GM18907 (cell line): ENCODE measurements around the gene FGD4.

Experiments used
- ATAC-seq: cut with Tn5 transposase; IDR thresholded peaks from one replicate; pipeline ENCODE4 v1.9.1; 2021; ENCODE audit warnings: mild to moderate bottlenecking, moderate library complexity; ENCODE audit not compliant: unreplicated experiment

Gene FGD4

DNA sequence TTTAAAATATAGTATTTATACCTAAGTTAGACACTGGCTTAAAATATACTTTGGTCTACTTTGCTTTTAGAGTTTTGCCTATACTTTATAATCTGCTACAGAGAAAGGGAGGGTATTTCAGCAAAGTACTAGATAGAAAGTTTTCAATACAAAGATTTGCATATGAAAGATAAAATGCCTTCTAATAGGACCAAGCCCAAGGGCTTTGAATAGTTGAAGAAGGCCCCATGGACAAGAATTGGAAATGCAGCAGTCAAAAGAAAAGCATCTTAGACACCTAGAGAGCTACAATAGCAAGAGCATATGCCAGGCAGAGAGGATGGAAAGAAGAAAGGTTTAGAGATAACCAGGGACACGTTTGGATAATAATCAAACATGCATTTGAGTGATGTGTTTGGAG is 196.7 kb downstream of the FGD4 start:
- ATAC-seq: no peak

DNA sequence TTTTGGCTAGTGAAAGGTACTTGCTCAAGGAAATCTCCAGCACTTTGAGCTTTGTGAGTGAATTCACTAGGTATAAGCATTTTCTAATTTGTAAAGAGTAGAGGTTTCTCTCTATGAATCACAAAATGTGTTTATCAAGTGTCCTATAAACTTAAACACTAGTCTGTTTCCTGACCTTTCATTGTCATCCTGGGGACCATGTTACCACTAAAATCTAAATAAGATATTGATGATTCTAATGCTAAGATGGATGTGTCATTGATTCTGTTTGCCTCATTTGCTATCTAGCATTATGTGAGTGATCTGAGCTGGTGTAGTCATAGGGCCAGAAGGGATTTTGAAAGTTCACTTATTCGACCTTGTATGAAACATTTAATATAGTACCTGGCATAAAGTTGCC is 199.3 kb downstream of the FGD4 start:
- ATAC-seq: no peak

DNA sequence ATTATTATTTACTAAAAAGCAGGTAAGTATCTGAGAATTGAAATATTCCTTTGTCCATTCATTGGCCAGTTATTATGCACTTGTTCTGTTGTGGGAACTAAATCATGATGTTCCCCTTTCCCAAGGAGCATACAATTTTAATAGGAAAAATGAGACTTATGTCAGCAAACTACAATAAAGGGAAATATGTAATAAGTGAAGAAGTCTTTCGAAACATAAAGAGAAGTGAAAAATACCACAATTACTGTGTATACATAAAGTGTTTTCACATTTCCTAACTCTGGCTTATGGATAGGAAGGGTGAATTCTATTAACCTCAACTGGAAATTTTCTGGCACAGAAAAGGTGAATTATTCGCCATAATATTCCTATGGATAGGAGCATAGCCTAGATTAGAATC is 201.3 kb downstream of the FGD4 start:
- no peak for ATAC-seq

DNA sequence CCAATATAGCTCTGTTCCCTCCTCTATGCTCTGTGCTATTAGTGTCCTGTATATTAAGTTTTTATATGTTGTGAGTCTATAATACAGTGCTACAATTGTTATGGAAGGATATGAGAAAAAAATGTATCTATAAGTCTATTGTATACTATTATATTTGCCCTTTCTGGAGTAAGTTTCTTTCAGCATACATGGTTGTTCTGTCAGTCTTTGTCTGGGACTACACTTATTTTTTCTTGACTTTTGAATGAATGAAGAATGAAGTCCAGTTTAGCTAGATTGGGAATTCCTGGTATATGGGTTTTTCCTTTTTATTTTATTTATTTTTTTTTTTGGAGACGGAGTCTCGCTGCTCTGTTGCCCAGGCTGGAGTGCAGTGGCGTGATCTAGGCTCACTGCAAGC is 203.7 kb downstream of the FGD4 start:
- no peak for ATAC-seq

DNA sequence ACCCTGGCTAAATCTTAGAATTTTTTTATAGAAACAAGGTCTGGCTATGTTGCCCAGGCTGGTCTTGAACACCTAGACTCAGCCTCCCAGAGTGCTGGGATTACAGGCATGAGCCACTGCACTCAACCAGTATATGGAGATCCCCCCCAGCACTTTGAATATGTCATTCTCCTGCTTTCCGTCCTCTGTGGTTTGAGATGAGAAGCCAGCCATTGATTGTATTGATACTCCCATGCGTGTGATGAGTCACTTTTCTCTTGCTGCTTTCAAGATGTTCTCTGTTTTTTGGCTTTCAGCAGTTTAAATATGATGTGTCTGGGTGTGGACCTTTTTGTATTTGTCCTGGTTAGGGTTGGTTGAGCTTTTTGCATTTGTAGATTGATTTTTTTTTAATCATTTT is 204.5 kb downstream of the FGD4 start:
- peak; percentile 95 for ATAC-seq

DNA sequence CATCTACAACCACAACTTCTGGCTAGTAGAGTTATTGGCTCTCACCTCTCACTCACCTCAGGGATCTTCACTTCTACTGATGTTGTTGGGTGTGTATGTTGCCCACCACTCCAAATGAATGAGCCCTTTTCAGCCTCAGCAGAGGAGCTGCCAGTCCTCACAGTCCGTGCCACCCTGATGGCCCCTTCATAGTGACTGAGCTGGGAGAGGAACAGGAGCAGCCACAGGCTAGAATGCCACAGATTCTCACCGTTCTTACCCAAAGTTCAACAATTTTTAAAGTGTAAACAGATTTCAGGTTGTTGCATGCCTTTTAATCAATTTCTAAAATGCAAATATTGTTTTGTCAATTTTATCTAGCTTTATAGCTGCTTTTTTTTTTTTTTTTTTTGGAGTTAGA is 205.2 kb downstream of the FGD4 start:
- ATAC-seq: no peak

DNA sequence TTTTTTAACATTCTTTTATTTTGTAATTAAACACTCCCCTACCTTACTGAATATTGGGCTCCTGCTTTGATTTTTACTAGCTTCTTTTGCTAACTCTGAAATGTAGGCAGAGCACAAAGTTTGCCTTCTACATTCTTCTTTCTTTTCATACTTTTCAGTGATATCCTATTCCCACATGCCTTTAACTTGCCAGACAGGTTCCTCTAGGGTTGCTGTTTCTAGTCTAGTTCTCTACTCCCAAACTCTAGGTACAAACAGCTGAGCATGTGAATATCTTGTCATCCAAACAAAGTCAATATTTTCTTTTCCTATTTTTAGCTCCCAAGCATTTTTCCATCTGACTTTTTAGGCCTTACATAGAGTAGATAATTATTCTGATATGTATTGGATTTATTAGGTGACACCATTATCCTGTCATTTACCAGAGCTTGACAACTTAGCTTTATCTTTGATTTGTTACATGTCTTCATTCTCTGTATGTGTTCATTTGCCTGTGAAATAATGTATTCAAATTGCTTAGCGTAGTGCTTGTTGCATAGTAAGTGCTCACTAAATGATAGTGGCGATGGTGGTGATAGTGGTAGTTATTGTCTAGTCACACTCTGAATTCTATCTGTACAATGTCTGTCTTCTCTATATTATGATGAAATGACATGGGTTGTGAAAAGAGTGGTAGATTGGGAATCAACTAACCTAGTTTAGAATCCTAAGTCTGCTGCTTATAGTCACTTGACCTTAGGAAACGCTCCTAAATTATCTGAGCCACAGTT is 206.2 kb downstream of the FGD4 start:
- no peak for ATAC-seq

DNA sequence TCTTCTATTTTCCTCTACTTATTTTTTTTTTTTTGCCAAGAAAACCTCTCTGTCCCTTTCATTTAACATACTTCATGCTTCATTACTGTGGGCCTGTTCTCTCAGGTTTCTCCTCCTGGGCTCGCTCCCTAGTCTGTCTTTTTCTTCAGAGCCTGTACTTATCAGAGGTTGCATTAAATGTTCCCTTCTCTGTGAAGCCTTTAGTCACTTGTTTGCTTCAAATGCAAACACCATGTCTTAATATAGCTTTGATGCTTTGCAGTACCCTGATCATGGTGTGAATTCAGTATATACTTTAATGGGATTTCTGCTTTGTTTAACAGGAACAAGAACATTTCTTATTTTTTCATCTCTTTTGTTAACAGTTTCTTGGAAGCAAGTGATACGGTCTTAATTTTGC is 207.1 kb downstream of the FGD4 start:
- no peak for ATAC-seq

DNA sequence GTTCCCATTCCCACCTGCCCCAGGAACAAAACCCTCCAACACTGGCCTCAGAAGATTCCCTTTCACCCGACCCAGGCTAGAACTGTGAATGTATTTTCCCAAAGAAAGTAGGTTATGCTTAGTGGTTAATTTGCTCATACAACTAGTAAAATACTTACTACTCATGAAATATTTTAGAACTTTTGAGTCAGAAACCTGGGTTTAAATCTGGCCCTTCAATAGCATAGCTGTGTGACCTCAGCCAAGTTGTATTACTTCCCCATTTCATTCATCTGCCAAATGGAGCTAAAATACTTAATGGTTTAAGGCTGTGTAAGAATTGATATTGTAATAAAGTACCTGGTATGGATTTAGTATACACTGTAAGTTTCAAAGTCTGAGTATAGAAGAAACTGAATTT is 210.6 kb downstream of the FGD4 start:
- no peak for ATAC-seq

DNA sequence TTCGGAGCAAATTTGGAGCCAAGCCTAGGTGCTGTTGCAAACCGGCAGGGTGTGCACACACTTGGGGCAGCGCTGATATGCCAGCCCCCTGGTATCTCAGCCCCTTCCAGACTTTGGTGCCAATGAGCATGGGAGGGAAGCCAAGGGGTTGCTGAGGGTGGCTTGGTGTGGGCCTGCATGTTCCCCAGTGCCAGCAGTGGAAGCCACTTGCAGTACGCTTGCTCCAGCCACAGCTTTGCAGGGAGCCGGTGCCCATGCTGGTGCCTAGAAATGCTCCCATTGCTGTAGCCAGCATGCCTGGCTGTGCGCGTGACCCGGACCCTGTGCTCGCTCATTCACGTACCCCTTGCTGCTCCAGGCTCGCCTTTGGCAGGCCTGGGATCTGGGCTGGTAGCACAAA is 212.6 kb downstream of the FGD4 start:
- ATAC-seq: no peak

DNA sequence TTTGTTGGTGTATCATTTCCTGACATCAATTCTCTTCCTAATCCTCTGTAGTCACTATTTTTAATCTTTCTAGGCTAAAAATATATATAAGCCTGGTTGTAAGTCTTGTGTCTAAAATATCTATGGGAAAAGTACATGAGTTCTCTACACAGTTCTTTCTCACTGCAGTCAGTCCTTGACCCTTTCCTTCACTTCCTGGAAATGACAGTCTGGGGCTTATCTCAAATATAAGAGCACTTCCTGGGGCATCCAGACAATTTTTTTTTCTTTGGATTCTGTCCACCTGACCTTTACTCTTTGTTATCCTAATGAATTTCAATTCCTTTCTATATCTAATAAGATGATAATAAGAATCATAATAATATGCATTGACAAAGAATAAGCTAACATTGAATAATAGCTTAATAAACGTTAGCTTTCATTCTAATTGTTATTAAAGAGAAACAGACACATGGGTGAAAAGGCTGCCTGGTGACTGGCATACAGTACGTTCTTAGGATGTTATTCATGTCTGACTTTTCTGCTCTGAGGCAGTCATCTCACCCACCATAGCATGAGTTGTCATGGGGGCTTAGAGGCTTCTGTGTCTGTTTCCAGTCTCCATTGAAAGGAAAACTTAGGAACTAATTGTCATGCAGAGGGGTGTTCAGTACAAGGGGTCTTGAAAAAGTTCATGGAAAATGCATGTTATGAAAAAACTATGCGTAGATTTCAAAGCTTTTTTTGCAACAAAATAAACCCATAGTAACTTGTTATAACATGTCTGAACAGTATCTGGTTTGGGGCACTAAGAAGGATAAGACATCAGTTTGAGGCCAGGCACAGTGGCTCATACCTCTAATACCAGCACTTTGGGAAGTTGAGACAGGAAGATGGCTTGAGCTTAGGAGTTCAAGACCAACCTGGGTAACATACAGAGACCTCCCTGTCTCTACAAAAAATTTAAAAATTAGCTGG is 213.6 kb downstream of the FGD4 start:
- ATAC-seq: no peak

DNA sequence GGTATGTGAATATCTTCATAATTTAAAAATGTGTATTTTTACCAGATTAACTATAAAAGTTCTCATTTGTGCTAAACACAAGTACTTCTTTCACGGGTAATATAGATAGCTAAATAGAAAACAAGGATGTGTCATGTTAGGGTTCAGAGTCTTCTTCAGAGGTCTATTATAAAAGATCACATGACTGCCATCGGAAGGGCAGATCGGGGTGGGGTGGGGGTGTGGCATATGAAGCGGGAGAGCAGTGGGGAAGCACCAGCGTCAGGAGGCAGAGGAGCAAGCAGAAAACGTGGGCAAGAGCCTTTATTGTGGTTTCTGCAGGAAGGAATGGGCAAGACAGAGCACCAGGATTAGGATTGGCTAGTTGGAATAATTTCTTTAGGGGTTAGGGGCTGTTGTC is 216.1 kb downstream of the FGD4 start:
- no peak for ATAC-seq

DNA sequence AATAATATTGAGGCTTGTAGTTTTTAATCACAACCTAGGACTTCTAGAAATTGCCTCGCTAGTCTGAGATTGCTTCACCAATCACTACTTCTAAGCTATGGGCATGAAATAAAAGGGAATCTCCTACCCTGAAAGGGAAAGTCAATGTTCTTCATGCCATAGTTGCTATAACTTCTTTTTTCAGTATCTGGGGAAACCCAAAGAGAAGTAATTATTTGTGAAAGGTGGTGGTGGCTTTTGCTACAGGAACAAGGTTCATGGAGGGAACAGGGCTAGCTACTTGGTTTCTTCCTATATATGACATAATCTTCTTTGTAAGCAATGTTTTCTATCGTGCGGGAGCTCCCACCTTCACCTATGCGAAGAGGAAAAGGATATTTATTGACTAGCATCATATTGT is 218.2 kb downstream of the FGD4 start:
- ATAC-seq: peak; percentile 71

DNA sequence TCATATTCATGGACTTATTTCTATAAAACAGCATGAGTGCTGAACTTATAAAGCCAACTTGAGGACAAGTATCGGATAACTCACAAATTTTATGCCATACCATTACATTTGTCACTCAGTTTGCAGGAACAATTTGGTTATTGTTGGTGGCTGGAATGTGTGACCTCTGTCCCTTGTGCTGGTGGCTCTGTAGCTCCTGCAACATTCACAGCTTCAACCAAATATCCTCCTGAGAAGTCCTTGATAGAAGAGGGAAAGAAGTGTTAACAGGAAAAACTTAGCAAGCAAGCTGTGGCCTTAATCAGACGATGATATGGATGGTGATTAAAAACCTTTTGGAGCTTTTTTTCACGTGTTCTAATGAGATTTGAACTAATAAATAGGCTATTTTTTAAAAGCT is 218.8 kb downstream of the FGD4 start:
- no peak for ATAC-seq

DNA sequence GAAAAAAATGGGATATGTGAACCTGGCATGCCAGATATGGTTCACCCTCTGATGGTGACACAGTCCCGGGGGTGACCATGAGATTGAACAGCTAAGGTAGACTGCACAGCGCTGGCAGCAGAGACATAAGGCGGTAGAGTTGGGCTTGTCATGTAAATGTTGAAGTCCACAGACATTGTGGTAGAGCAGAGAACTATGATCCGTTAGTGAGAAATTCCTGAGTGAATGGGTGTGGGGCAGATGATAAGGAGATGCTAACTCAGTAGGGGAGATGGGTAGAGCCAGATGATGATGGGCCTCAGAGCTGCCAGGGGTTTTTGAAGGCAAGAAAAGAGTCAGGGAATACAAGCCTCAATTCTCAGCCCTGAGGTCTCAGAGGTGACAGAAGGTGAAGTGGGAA is 228.6 kb downstream of the FGD4 start:
- no peak for ATAC-seq

DNA sequence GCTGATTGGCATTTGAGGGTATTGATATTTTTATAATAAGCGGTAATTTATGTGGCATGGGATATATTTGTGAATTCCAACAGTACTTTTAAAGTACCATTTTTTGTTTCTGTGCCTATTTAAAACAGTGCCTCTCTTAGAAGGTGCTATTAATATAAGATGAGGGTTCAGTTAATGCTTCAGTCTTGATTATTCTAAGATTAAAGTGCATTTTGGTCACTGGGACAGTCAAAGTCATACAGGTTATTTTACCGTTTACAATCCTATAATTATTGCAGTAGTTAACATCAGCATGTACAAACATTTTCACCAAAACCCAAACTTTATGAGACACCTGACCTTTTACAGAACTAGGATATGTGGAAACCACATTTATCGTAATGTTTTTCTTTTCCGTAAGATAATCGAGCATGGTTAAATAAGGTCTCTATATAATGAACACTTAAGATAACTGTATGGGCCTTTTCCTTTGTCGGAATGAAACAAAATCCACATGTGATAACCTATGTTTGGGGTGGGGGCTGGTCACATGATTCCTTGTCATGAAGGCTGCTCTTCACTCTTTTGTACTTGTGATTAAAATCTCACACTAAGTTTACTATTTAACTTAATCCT is 242.0 kb downstream of the FGD4 start:
- no peak for ATAC-seq

DNA sequence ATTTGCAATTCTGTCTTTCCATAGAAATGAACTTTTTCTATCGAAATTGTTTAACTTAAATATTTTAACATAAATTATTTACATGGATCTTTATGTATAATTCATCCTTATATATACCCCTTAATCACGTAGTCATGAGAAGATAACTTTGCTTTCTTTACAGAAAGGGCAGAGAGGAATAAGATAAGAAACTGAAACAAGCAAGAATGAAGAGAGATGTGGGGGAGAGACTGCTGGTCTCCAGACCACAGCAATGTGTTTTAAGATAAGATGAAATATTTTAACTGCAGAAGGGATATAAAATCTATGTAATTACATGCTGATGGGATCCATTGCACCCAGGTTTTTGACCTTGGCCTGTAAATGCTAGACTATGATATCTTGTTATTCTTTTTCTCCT is 245.1 kb downstream of the FGD4 start:
- no peak for ATAC-seq

DNA sequence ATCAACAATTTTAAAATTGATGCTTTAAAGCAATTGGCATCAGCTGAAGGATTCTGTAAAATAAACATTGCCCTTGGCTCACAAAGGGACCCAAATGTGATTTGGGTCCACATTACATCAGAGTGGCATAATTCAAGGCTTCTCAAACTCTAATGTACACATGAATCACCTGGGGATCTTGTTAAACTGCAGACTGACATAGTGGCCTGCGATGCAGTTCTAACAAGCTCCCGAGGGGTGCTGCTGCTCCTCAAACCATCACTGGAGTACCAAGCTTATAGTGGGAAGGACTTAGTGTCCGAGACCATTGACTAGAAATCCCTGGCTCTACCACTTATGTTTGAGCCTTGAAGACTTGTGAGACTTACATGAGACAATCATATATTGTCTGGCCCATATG is 247.9 kb downstream of the FGD4 start:
- ATAC-seq: no peak

DNA sequence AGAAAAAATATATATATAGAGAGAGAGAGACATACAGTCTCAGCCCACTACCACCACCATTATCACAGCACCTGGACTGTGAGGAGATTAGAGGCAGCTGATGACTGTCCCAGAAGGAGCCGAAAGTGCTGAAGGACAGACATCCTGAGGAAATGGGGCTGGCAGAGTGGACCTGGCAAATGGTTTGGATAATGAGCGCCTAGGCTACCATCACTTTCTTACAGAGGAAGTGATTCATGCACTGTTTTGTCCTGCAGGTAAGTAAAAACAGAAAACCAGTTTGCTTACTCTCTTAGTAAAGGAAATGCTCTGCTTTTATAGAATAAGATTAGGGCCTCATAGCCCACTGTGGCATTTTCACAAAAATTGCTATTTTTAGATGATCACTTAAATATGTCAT is 251.2 kb downstream of the FGD4 start:
- no peak for ATAC-seq

DNA sequence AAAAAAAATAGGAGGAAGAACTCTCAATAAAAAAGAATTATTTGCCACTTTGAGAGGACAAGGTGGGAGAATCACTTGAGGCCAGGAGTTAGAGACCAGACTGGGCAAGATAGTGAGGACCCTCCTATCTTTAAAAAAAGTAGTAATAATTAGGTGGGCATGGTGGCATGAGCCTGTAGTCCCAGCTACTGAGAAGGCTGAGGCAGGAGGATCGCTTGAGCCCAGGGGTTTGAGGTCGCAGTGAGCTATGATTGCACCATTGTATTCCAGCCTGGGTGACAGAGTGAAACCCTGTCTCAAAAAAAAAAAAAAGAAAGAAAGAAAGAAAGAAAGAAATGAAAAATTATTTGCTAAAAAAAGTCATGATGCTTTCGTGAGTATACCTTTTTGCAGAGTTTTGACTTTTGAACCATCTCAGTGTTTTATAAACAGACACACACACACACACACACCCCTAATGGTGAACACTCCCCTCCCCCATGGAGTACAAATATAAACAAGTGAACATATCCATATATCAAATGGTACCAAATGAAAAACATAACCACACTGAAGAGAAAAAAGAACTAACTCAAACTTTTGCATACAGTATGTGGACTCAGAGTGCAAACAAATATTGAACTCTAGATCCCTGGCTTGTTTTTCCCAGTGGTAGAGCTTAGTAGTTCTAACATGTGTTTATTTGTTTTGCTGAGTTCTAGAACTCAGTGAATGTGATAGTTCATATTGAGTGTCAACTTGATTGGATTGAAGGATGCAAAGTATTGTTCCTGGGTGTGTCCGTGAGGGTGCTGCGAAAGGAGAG is 252.0 kb downstream of the FGD4 start:
- ATAC-seq: no peak

DNA sequence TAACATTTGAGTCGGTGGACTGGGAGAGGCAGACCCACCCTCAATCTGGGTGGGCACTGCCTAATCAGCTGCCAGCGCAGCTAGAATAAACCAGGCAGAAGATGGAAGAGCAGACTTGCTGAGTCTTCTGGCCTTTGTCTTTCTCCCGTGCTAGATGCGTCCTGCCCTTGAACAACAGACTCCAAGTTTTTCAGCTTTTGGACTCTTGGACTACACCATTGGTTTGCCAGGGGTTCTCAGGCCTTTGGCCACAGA is 252.5 kb downstream of the FGD4 start:
- ATAC-seq: no peak
